ENCODE measurements around the gene SUN3. TPM values are rescaled to one million over a fixed set of nuclear protein-coding genes. Genes with fewer than 3 reads are reported as not detected.

Gene SUN3
- total and polyA plus RNA-seq, 2 of the 8 experiments (the other 6 are each of a cell fraction or from before 2014, with no cell fraction given) = not detected

DNA sequence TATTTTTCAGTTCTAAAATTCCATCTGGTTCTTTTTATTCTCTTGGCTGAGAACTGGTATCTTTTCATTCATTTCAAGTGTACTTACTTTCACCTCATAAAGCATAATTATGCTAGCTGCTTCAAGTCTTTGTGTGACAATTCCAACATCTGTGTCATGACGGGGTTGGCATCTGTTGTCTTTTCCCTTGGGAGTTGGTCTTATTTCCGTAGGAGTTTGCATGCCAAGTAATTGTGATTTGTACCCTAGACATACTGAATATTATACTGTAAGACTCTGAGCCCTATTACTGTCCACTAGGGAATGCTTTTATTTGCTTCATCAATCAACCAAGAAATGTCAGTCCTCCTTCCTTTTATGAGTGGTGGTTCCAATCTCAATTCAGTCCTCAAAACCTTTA, 24.9 kb downstream of the SUN3 start (continued):
- TF ChIP-seq, protein P1, sequence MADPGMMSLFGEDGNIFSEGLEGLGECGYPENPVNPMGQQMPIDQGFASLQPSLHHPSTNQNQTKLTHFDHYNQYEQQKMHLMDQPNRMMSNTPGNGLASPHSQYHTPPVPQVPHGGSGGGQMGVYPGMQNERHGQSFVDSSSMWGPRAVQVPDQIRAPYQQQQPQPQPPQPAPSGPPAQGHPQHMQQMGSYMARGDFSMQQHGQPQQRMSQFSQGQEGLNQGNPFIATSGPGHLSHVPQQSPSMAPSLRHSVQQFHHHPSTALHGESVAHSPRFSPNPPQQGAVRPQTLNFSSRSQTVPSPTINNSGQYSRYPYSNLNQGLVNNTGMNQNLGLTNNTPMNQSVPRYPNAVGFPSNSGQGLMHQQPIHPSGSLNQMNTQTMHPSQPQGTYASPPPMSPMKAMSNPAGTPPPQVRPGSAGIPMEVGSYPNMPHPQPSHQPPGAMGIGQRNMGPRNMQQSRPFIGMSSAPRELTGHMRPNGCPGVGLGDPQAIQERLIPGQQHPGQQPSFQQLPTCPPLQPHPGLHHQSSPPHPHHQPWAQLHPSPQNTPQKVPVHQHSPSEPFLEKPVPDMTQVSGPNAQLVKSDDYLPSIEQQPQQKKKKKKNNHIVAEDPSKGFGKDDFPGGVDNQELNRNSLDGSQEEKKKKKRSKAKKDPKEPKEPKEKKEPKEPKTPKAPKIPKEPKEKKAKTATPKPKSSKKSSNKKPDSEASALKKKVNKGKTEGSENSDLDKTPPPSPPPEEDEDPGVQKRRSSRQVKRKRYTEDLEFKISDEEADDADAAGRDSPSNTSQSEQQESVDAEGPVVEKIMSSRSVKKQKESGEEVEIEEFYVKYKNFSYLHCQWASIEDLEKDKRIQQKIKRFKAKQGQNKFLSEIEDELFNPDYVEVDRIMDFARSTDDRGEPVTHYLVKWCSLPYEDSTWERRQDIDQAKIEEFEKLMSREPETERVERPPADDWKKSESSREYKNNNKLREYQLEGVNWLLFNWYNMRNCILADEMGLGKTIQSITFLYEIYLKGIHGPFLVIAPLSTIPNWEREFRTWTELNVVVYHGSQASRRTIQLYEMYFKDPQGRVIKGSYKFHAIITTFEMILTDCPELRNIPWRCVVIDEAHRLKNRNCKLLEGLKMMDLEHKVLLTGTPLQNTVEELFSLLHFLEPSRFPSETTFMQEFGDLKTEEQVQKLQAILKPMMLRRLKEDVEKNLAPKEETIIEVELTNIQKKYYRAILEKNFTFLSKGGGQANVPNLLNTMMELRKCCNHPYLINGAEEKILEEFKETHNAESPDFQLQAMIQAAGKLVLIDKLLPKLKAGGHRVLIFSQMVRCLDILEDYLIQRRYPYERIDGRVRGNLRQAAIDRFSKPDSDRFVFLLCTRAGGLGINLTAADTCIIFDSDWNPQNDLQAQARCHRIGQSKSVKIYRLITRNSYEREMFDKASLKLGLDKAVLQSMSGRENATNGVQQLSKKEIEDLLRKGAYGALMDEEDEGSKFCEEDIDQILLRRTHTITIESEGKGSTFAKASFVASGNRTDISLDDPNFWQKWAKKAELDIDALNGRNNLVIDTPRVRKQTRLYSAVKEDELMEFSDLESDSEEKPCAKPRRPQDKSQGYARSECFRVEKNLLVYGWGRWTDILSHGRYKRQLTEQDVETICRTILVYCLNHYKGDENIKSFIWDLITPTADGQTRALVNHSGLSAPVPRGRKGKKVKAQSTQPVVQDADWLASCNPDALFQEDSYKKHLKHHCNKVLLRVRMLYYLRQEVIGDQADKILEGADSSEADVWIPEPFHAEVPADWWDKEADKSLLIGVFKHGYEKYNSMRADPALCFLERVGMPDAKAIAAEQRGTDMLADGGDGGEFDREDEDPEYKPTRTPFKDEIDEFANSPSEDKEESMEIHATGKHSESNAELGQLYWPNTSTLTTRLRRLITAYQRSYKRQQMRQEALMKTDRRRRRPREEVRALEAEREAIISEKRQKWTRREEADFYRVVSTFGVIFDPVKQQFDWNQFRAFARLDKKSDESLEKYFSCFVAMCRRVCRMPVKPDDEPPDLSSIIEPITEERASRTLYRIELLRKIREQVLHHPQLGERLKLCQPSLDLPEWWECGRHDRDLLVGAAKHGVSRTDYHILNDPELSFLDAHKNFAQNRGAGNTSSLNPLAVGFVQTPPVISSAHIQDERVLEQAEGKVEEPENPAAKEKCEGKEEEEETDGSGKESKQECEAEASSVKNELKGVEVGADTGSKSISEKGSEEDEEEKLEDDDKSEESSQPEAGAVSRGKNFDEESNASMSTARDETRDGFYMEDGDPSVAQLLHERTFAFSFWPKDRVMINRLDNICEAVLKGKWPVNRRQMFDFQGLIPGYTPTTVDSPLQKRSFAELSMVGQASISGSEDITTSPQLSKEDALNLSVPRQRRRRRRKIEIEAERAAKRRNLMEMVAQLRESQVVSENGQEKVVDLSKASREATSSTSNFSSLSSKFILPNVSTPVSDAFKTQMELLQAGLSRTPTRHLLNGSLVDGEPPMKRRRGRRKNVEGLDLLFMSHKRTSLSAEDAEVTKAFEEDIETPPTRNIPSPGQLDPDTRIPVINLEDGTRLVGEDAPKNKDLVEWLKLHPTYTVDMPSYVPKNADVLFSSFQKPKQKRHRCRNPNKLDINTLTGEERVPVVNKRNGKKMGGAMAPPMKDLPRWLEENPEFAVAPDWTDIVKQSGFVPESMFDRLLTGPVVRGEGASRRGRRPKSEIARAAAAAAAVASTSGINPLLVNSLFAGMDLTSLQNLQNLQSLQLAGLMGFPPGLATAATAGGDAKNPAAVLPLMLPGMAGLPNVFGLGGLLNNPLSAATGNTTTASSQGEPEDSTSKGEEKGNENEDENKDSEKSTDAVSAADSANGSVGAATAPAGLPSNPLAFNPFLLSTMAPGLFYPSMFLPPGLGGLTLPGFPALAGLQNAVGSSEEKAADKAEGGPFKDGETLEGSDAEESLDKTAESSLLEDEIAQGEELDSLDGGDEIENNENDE (IDR thresholded peaks at IDR 0.05; ENCODE audit: insufficient replicate concordance, low read length) = no peak
- TF ChIP-seq FOSL1 (IDR thresholded peaks at IDR 0.05; ENCODE audit: insufficient read depth, low read depth, low read length) = no peak
- TF ChIP-seq ASH2L (IDR thresholded peaks at IDR 0.05; ENCODE audit: low read length) = no peak
- no peak for TF ChIP-seq NANOG (IDR thresholded peaks at IDR 0.05; ENCODE audit: insufficient read depth, low read depth, low read length, poor library complexity, severe bottlenecking)
- no peak for TF ChIP-seq TBP (IDR thresholded peaks at IDR 0.05; ENCODE audit: low read depth, low read length)
- TF ChIP-seq ZNF274 (IDR thresholded peaks at IDR 0.05; ENCODE audit: borderline replicate concordance, extremely low read depth, low read length) = no peak
- TF ChIP-seq, protein P2, sequence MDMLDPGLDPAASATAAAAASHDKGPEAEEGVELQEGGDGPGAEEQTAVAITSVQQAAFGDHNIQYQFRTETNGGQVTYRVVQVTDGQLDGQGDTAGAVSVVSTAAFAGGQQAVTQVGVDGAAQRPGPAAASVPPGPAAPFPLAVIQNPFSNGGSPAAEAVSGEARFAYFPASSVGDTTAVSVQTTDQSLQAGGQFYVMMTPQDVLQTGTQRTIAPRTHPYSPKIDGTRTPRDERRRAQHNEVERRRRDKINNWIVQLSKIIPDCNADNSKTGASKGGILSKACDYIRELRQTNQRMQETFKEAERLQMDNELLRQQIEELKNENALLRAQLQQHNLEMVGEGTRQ (IDR thresholded peaks at IDR 0.05; ENCODE audit: low read length) = no peak
- TF ChIP-seq TEAD4 (IDR thresholded peaks at IDR 0.05; ENCODE audit: low read depth, low read length) = no peak
- no peak for TF ChIP-seq POU5F1 (IDR thresholded peaks at IDR 0.05; ENCODE audit: low read depth, low read length)
- no peak for TF ChIP-seq SAP30 (IDR thresholded peaks at IDR 0.05; ENCODE audit: insufficient read depth, insufficient replicate concordance, low read length)
- no peak for TF ChIP-seq TCF12 (IDR thresholded peaks at IDR 0.05; ENCODE audit: low read depth, low read length)

Measured in H1 (cell line).